ENCODE measurements around the gene FN3K.

FN3K gene

GRCh38 chr17:82748756-82749155 is 13.3 kb downstream of the FN3K start:
- no peaks in the 10 kb centered on the region for H3K9me2 ChIP-seq (replicated peaks; ENCODE audit: low read depth, low read length)
- no peaks in the 10 kb centered on the region for H3K36me3 ChIP-seq (ENCODE audit: insufficient read depth, low read length)
- H3K27me3 ChIP-seq (ENCODE audit: insufficient read depth, low read length, poor library complexity, severe bottlenecking): no peaks in the 10 kb centered on the region
- peaks cover 14% of the 10 kb centered on the region for H4K20me1 ChIP-seq (ENCODE audit: insufficient read depth, low read length, poor library complexity, severe bottlenecking)
- no peak overlapping the region for H3K4me3 ChIP-seq (ENCODE audit: low read length, poor library complexity, severe bottlenecking)
- H3K4me2 ChIP-seq (ENCODE audit: low read depth, low read length, poor library complexity, severe bottlenecking): no peak overlapping the region
- peaks cover 5% of the 10 kb centered on the region; the same call in 1 of the 2 replicates for H3F3A ChIP-seq (ENCODE audit: low read depth)
- H3K9me3 ChIP-seq (ENCODE audit: insufficient read depth, low read depth, low read length): no peaks in the 10 kb centered on the region; the same call in 1 of the 2 replicates
- TF ChIP-seq CTCF (conservative IDR thresholded peaks at IDR 0.05; ENCODE audit: low read length) (no peak), EZH2phosphoT487 (IDR thresholded peaks at IDR 0.05; ENCODE audit: borderline replicate concordance) (no peak)
- no peak overlapping the region for H3K9ac ChIP-seq (ENCODE audit: low read depth, low read length, poor library complexity, severe bottlenecking)
- H3K79me2 ChIP-seq (ENCODE audit: insufficient read depth, low read length): peaks cover 15% of the 10 kb centered on the region
- H3K4me1 ChIP-seq (ENCODE audit: insufficient read depth, low read length, poor library complexity, severe bottlenecking): peaks cover 10% of the 10 kb centered on the region
- H2AFZ ChIP-seq (ENCODE audit: low read length): no peak overlapping the region

GRCh38 chr17:82750241-82750908 is 15.0 kb downstream of the FN3K start:
- no peak overlapping the region for H3K4me2 ChIP-seq (ENCODE audit: low read depth, low read length, poor library complexity, severe bottlenecking)
- peaks cover 5% of the 10 kb centered on the region; the same call in 1 of the 2 replicates for H3F3A ChIP-seq (ENCODE audit: low read depth)
- H3K36me3 ChIP-seq (ENCODE audit: insufficient read depth, low read length): no peaks in the 10 kb centered on the region
- TF ChIP-seq CTCF (conservative IDR thresholded peaks at IDR 0.05; ENCODE audit: low read length) (no peak), EZH2phosphoT487 (IDR thresholded peaks at IDR 0.05; ENCODE audit: borderline replicate concordance) (no peak)
- H2AFZ ChIP-seq (ENCODE audit: low read length): no peak overlapping the region
- H3K4me1 ChIP-seq (ENCODE audit: insufficient read depth, low read length, poor library complexity, severe bottlenecking): peaks cover 24% of the 10 kb centered on the region
- no peak overlapping the region for H3K9ac ChIP-seq (ENCODE audit: low read depth, low read length, poor library complexity, severe bottlenecking)
- H3K79me2 ChIP-seq (ENCODE audit: insufficient read depth, low read length): peaks cover 29% of the 10 kb centered on the region
- no peaks in the 10 kb centered on the region for H3K27me3 ChIP-seq (ENCODE audit: insufficient read depth, low read length, poor library complexity, severe bottlenecking)
- peaks cover 17% of the 10 kb centered on the region for H4K20me1 ChIP-seq (ENCODE audit: insufficient read depth, low read length, poor library complexity, severe bottlenecking)
- H3K4me3 ChIP-seq (ENCODE audit: low read length, poor library complexity, severe bottlenecking): no peak overlapping the region
- H3K9me3 ChIP-seq (ENCODE audit: insufficient read depth, low read depth, low read length): no peaks in the 10 kb centered on the region
- no peaks in the 10 kb centered on the region for H3K9me2 ChIP-seq (replicated peaks; ENCODE audit: low read depth, low read length)

- no peak overlapping the region for H3K4me3 ChIP-seq (ENCODE audit: low read length, poor library complexity, severe bottlenecking)
- no peaks in the 10 kb centered on the region for H3K9me2 ChIP-seq (replicated peaks; ENCODE audit: low read depth, low read length)
- no peak overlapping the region for H3K4me2 ChIP-seq (ENCODE audit: low read depth, low read length, poor library complexity, severe bottlenecking)
- no peaks in the 10 kb centered on the region for H3K36me3 ChIP-seq (ENCODE audit: insufficient read depth, low read length)
- H4K20me1 ChIP-seq (ENCODE audit: insufficient read depth, low read length, poor library complexity, severe bottlenecking): peaks cover 17% of the 10 kb centered on the region
- peaks cover 32% of the 10 kb centered on the region for H3K4me1 ChIP-seq (ENCODE audit: insufficient read depth, low read length, poor library complexity, severe bottlenecking)
- H3K27me3 ChIP-seq (ENCODE audit: insufficient read depth, low read length, poor library complexity, severe bottlenecking): no peaks in the 10 kb centered on the region
- peaks cover 5% of the 10 kb centered on the region; the same call in 1 of the 2 replicates for H3F3A ChIP-seq (ENCODE audit: low read depth)
- peaks cover 37% of the 10 kb centered on the region for H3K79me2 ChIP-seq (ENCODE audit: insufficient read depth, low read length)
- H2AFZ ChIP-seq (ENCODE audit: low read length): no peak overlapping the region
- TF ChIP-seq CTCF (conservative IDR thresholded peaks at IDR 0.05; ENCODE audit: low read length) (no peak), EZH2phosphoT487 (IDR thresholded peaks at IDR 0.05; ENCODE audit: borderline replicate concordance) (no peak)
- H3K9ac ChIP-seq (ENCODE audit: low read depth, low read length, poor library complexity, severe bottlenecking): no peak overlapping the region
- H3K9me3 ChIP-seq (ENCODE audit: insufficient read depth, low read depth, low read length): no peaks in the 10 kb centered on the region
Measured at GRCh38 chr17:82751171-82751570, 15.8 kb downstream of the FN3K start.

Measured in Loucy (cell line).